K562 (cell line): ENCODE results near the gene ARHGEF4. TPM values are rescaled to one million over a fixed set of nuclear protein-coding genes. Genes with fewer than 3 reads are reported as not detected.
A peak's percentile ranks its signal among the peaks of the same experiment; 100 is the strongest.

Experiments used
- ATAC-seq: fragments of 200-7000 bp; cut with Tn5 transposase; 3 replicates; pipeline ENCODE4 v1.9.1; 2020; ENCODE audit warnings: moderate library complexity
- BruUV-seq: library from RNA; stranded (reverse); fragments of 400-500 nt; replicated peaks from 2 replicates; lab custom pipeline; 2021; lab: Mats Ljungman, UMichigan
- CTCF ChIA-PET: fragments of 300-600 bp; formaldehyde crosslinking; extraction: SDS; loops from one replicate; lab custom pipeline; 2021; ENCODE audit warnings: low intra/inter-chr PET ratio; lab: Yijun Ruan, JAX
- POLR2A ChIA-PET: fragments of 300-600, 350-650 bp; sonication (Branson Sonifier 250); formaldehyde crosslinking; extraction: SDS; loops from one replicate; lab custom pipeline; 2021; ENCODE audit warnings: antibody characterized with exemption, inconsistent platforms; lab: Yijun Ruan, JAX
- DNase-seq, 4 experiments: peaks; one replicate each; pipeline versions ENCODE4 v3.0.0 to v3.0.0-alpha.2; 2011 to 2018; ENCODE audit warnings: low spot score in 3 of 4, mixed read lengths in 3 of 4; ENCODE audit errors: extremely low read depth in 1 of 4
- FAIRE-seq: peaks from 2 replicates; lab custom pipeline; 2011; peaks lifted over from hg19 to GRCh38; lab: Jason Lieb, UNC
- H2AFZ ChIP-seq: 2 replicates; pipeline ENCODE4 v1.6.0; 2011; ENCODE audit warnings: low read depth, low read length, control low read depth, inconsistent platforms
- H3K27ac ChIP-seq: fragments of 200-600 bp; 3 replicates; pipeline ENCODE4 v1.8.0; 2011; ENCODE audit warnings: low read depth, mild to moderate bottlenecking, control low read depth, inconsistent platforms, low read length, moderate library complexity, mixed read lengths; ENCODE audit errors: extremely low read depth
- H3K27me3 ChIP-seq, 2 experiments: fragments of 300-600 bp in 1 of 2; 2 replicates in 1 of 2; 3 replicates in 1 of 2; pipeline versions ENCODE4 v1.6.0 to v1.8.0; 2011; ENCODE audit warnings: inconsistent platforms in 2 of 2, low read length in 2 of 2, mild to moderate bottlenecking in 1 of 2, mixed read lengths in 1 of 2, moderate library complexity in 1 of 2; ENCODE audit not compliant: control insufficient read depth in 2 of 2, insufficient read depth in 2 of 2
- H3K36me3 ChIP-seq: fragments of 300-600 bp; 3 replicates; pipeline ENCODE4 v1.8.0; 2011; ENCODE audit warnings: mild to moderate bottlenecking, low read length, inconsistent platforms; ENCODE audit not compliant: control insufficient read depth, insufficient read depth
- H3K4me1 ChIP-seq, 2 experiments: fragments of 200-600 bp in 1 of 2; replicated peaks in 1 of 2; 2 replicates in 1 of 2; 3 replicates in 1 of 2; pipeline versions ENCODE4 v1.5.1 to v1.8.0; 2011; ENCODE audit warnings: inconsistent platforms in 2 of 2, low read length in 2 of 2, mild to moderate bottlenecking in 1 of 2, mixed read lengths in 1 of 2, moderate library complexity in 1 of 2; ENCODE audit not compliant: control insufficient read depth in 2 of 2, insufficient read depth in 2 of 2
- H3K4me2 ChIP-seq: 2 replicates; pipeline ENCODE4 v1.6.1; 2011; ENCODE audit warnings: low read length, control low read depth, inconsistent platforms, mixed read lengths; ENCODE audit not compliant: insufficient read depth
- H3K4me3 ChIP-seq: fragments of 200-600 bp; sonication (generic), shearing (Covaris generic); 2 replicates; pipeline ENCODE4 v1.5.1; 2016; ENCODE audit warnings: control low read depth, inconsistent platforms
- H3K79me2 ChIP-seq: fragments of 200-600 bp; 3 replicates; pipeline ENCODE4 v1.8.0; 2011; ENCODE audit warnings: low read length, inconsistent platforms; ENCODE audit not compliant: control insufficient read depth, insufficient read depth
- H3K9ac ChIP-seq, 2 experiments: 2 replicates each; pipeline versions ENCODE4 v1.6.0 to v1.6.1; 2011; ENCODE audit warnings: low read depth in 2 of 2, low read length in 2 of 2, control low read depth in 1 of 2, inconsistent platforms in 1 of 2, mild to moderate bottlenecking in 1 of 2, mixed read lengths in 1 of 2; ENCODE audit not compliant: insufficient read depth in 1 of 2
- H3K9me1 ChIP-seq: one replicate; pipeline ENCODE4 v1.6.0; 2011; ENCODE audit warnings: inconsistent platforms, mild to moderate bottlenecking, low read length, moderate library complexity; ENCODE audit not compliant: control insufficient read depth, insufficient read depth
- H3K9me3 ChIP-seq: replicated peaks from 2 replicates; pipeline ENCODE4 v1.5.1; 2011; ENCODE audit warnings: low read depth, low read length, inconsistent platforms; ENCODE audit not compliant: control insufficient read depth, insufficient read depth
- H4K20me1 ChIP-seq: replicated peaks from 2 replicates; pipeline ENCODE4 v1.6.1; 2011; ENCODE audit warnings: low read length, inconsistent platforms, mixed read lengths; ENCODE audit not compliant: control insufficient read depth, insufficient read depth
- FOXK2 ChIP-seq, 2 experiments: fragments of 450-650 bp; IDR thresholded peaks in 1 of 2; conservative IDR thresholded peaks in 1 of 2; 2 replicates each; pipeline ENCODE4 v1.6.1; 2016; ENCODE audit warnings: low read depth in 2 of 2, mild to moderate bottlenecking in 1 of 2
- NR2C1 ChIP-seq, 2 experiments: fragments of 450-650 bp; IDR thresholded peaks; 2 replicates each; pipeline ENCODE4 v1.6.1; 2017; ENCODE audit warnings: mild to moderate bottlenecking in 2 of 2, antibody characterized with exemption in 1 of 2, inconsistent platforms in 1 of 2, missing compliant biosample characterization in 1 of 2, missing genetic modification characterization in 1 of 2
- NR2C2 ChIP-seq, 2 experiments: fragments of 200-800 bp in 1 of 2; sonication (Bioruptor generic) in 1 of 2; sonication (generic) in 1 of 2; formaldehyde crosslinking in 1 of 2; IDR thresholded peaks; 2 replicates each; pipeline versions ENCODE4 v1.6.1 to v1.8.0; 2016 to 2022; ENCODE audit warnings: mild to moderate bottlenecking in 1 of 2, missing compliant biosample characterization in 1 of 2, missing genetic modification characterization in 1 of 2, missing genetic modification reagents in 1 of 2
- WGBS: fragments of 100-300 bp; shearing (Covaris generic); methylation state at CpG from one replicate; pipeline ENCODE4 v1.1.6; 2016; ENCODE audit warnings: low coverage, mixed read lengths; ENCODE audit not compliant: insufficient coverage; ENCODE audit errors: missing lambda C conversion rate; 5-methylcytosine and 5-hydroxymethylcytosine counted together
- in situ Hi-C: fragments of 300-500 bp; cut with MboI; formaldehyde crosslinking; loops from 4 replicates; pipeline ENCODE4 v1.15.0; 2018; ENCODE audit warnings: inconsistent platforms, mixed read lengths
- intact Hi-C: fragments of 100-400 bp; cut with micrococcal nuclease; formaldehyde crosslinking; loops from 2 replicates; pipeline ENCODE4 v1.14.2; 2022
- polyA plus RNA-seq, 8 experiments: library from polyadenylated mRNA; depleted of rRNA in 4 of 8; stranded (reverse) in 5 of 8; unstranded in 3 of 8; fragments of >200 nt; fragmentation: Nextera tagmentation in 2 of 8; fragmentation: Illumina TruSeq in 1 of 8; extraction: Ambion mirVana in 2 of 8; extraction: Trizol in 1 of 8; gene quantifications; 2 replicates each; pipeline versions ENCODE4 v1.2.1 to v1.2.3, GENCODE V29; 2011 to 2014; ENCODE audit warnings: inconsistent platforms in 1 of 8, missing spikeins in 1 of 8
- total RNA-seq, 7 experiments: library from RNA; depleted of rRNA in 6 of 7; stranded (reverse); fragments of >200 nt in 6 of 7; fragmentation: Illumina TruSeq in 2 of 7; extraction: Trizol in 2 of 7; gene quantifications; 2 replicates each; pipeline versions ENCODE4 v1.2.1 to v1.2.3, GENCODE V29; 2011 to 2021; ENCODE audit warnings: low replicate concordance in 1 of 7

ARHGEF4 gene
- total and polyA plus RNA-seq, 9 of the 15 experiments (the other 6 are each of a cell fraction or from before 2014, with no cell fraction given), result not detected

- Histone ChIP-seq H2AFZ (no peak overlapping the region), H3K4me2 (no peak overlapping the region), H3K27ac (no peak overlapping the region)
- no peak for ATAC-seq
- no TSS peak for BruUV-seq
- in situ Hi-C loops, result no loop called here
- intact Hi-C loops, result no loop called here
- TF ChIP-seq NR2C2 (CRISPR knock-in tag; IDR thresholded peaks at IDR 0.05) (no peak), NR2C2 (tag; IDR thresholded peaks at IDR 0.05) (peak; percentile 65), FOXK2 (conservative IDR thresholded peaks at IDR 0.05 in 1 of 2, IDR thresholded peaks at IDR 0.05 in 1 of 2; ENCODE audit: low read depth in 2 of 2) (no peak), NR2C1 (IDR thresholded peaks at IDR 0.05) (peak; percentile 86), NR2C1 (tag; IDR thresholded peaks at IDR 0.05) (peak; percentile 76)
- TF ChIP-seq, all 486 proteins: peak for 2
- H3K79me2 ChIP-seq, result no peaks in the 10 kb centered on the region
- no peaks in the 10 kb centered on the region for H4K20me1 ChIP-seq
- ChIA-PET CTCF (no interaction called here), POLR2A (no interaction called here)
- H3K36me3 ChIP-seq, result no peaks in the 10 kb centered on the region
- under 1% methylated on average over 12 of the region's 12 CpGs for WGBS
- no peaks in the 10 kb centered on the region for H3K9me1 ChIP-seq
- no peak overlapping the region for H3K4me3 ChIP-seq
- peaks cover 0 to 12% of the 10 kb centered on the region in 2 experiments; a peak in 2 of 5 replicates for H3K27me3 ChIP-seq
- H3K9me3 ChIP-seq, result no peaks in the 10 kb centered on the region
- FAIRE-seq, result no peak
- DNase-seq, result no peak
- no peaks in the 10 kb centered on the region for H3K4me1 ChIP-seq
- H3K9ac ChIP-seq, result no peak overlapping the region
These were observed 94.3 kb downstream of the ARHGEF4 start for GRCh38 chr2:130930740-130931659.
